ENCODE data around the gene LLPH.

The LLPH gene

DNA sequence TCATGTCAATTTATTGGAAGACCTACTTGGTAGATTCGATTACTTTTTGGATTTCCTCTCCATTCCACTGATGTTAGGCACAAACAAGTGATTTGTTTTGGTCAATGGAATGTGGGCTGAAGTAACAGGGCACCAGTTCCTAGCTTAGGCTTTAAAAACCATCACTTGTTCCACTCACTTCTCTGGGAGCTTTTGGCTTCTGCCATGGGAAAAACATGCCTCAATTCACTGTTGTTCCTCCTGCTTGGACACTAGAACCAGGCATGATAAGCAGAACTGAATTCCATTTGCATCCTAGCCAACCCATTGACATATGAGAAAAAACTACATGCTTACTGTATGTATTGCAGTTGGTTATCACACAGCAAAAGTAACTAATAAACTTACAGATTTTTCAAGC lies 47.8 kb downstream of the LLPH start (continued):
- no peak for TF ChIP-seq ZC3H10 (CRISPR knock-in tag; IDR thresholded peaks at IDR 0.05)
- no peak for TF ChIP-seq RARB (CRISPR knock-in tag; IDR thresholded peaks at IDR 0.05)
- no peak for TF ChIP-seq TCF4 (CRISPR knock-in tag; IDR thresholded peaks at IDR 0.05; ENCODE audit: borderline replicate concordance)

DNA sequence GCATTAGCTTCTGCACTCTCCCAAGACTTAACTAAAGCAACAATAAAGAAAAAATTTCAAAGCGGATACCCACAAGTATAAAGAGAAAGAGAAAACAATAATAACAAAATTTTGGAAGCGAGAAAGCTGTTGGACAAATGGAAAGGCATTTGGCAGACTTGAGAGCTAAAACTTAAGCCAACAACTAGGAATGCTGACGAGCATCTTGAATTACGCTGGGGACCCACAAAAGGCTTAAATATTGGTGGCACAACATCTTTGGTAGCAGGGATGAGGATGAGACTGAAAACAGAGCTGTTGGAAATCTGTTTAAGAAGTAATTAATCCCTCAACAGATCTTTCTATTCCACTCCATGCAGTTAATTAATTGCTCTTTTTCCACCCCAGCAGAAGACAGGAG lies 49.8 kb downstream of the LLPH start:
- TF ChIP-seq ZFP3 (CRISPR knock-in tag; IDR thresholded peaks at IDR 0.05) (no peak), ZNF8 (CRISPR knock-in tag; IDR thresholded peaks at IDR 0.05) (no peak), ISL1 (CRISPR knock-in tag; IDR thresholded peaks at IDR 0.05) (no peak), RARB (CRISPR knock-in tag; IDR thresholded peaks at IDR 0.05) (no peak), CREB5 (CRISPR knock-in tag; IDR thresholded peaks at IDR 0.05; ENCODE audit: low read depth) (no peak), POU6F1 (CRISPR knock-in tag; IDR thresholded peaks at IDR 0.05; ENCODE audit: borderline replicate concordance, low read depth) (no peak), CSRNP3 (CRISPR knock-in tag; IDR thresholded peaks at IDR 0.05) (no peak), GLIS3 (CRISPR knock-in tag; IDR thresholded peaks at IDR 0.05) (no peak), PPARA (CRISPR knock-in tag; IDR thresholded peaks at IDR 0.05; ENCODE audit: borderline replicate concordance) (no peak), SNAI2 (CRISPR knock-in tag; IDR thresholded peaks at IDR 0.05) (no peak), ESRRG (CRISPR knock-in tag; IDR thresholded peaks at IDR 0.05) (no peak), ZNF70 (CRISPR knock-in tag; IDR thresholded peaks at IDR 0.05) (no peak)
- no peak for ATAC-seq

DNA sequence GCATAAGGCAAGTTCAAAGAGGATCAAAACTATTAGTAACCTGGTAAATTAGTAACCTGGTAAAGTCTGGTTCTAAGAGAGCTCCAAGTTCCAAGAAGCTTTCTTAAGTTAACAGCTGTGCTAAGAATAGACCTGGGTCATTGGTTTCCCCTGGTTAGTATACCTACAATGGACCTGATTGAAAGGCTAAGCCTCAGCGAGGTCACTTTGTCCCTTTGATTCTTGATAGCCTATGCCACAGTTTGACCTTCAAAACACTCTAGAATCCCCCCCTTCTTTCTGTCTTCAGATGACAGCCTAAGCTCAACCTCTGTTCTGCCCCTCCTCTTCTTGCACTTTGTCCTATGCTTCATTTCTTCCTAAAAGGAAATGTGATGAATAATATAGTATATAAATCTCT lies 53.0 kb downstream of the LLPH start:
- no peak for ATAC-seq
- TF ChIP-seq TCF4 (CRISPR knock-in tag; IDR thresholded peaks at IDR 0.05; ENCODE audit: borderline replicate concordance) (no peak), RARB (CRISPR knock-in tag; IDR thresholded peaks at IDR 0.05) (no peak), GLIS3 (CRISPR knock-in tag; IDR thresholded peaks at IDR 0.05) (no peak), BACH2 (CRISPR knock-in tag; IDR thresholded peaks at IDR 0.05; ENCODE audit: borderline replicate concordance) (no peak), ZFP3 (CRISPR knock-in tag; IDR thresholded peaks at IDR 0.05) (no peak), CSRNP3 (CRISPR knock-in tag; IDR thresholded peaks at IDR 0.05) (no peak), TOX (CRISPR knock-in tag; IDR thresholded peaks at IDR 0.05; ENCODE audit: borderline replicate concordance) (no peak), OSR1 (CRISPR knock-in tag; IDR thresholded peaks at IDR 0.05) (no peak), CSDC2 (CRISPR knock-in tag; IDR thresholded peaks at IDR 0.05) (no peak), CREB5 (CRISPR knock-in tag; IDR thresholded peaks at IDR 0.05; ENCODE audit: low read depth) (no peak)

GRCh38 chr12:66074561-66074960 lies 56.0 kb downstream of the LLPH start:
- TF ChIP-seq GLIS3 (CRISPR knock-in tag; IDR thresholded peaks at IDR 0.05): no peak
- TF ChIP-seq, protein P1, sequence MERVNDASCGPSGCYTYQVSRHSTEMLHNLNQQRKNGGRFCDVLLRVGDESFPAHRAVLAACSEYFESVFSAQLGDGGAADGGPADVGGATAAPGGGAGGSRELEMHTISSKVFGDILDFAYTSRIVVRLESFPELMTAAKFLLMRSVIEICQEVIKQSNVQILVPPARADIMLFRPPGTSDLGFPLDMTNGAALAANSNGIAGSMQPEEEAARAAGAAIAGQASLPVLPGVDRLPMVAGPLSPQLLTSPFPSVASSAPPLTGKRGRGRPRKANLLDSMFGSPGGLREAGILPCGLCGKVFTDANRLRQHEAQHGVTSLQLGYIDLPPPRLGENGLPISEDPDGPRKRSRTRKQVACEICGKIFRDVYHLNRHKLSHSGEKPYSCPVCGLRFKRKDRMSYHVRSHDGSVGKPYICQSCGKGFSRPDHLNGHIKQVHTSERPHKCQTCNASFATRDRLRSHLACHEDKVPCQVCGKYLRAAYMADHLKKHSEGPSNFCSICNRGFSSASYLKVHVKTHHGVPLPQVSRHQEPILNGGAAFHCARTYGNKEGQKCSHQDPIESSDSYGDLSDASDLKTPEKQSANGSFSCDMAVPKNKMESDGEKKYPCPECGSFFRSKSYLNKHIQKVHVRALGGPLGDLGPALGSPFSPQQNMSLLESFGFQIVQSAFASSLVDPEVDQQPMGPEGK (CRISPR knock-in tag; IDR thresholded peaks at IDR 0.05; ENCODE audit: borderline replicate concordance): no peak
- TF ChIP-seq ISL1 (CRISPR knock-in tag; IDR thresholded peaks at IDR 0.05): no peak
- no peak for TF ChIP-seq CSDC2 (CRISPR knock-in tag; IDR thresholded peaks at IDR 0.05)
- no peak for TF ChIP-seq ZFP30 (CRISPR knock-in tag; IDR thresholded peaks at IDR 0.05)
- no peak for TF ChIP-seq ZNF565 (CRISPR knock-in tag; conservative IDR thresholded peaks at IDR 0.05; ENCODE audit: low read depth)
- TF ChIP-seq ZNF70 (CRISPR knock-in tag; IDR thresholded peaks at IDR 0.05): no peak
- TF ChIP-seq ZC3H10 (CRISPR knock-in tag; IDR thresholded peaks at IDR 0.05): no peak
- no peak for ATAC-seq

Measured in SK-N-SH treated with all-trans-retinoic acid at 6 μM for 48 hours (cell line).